HCT116 (cell line): ENCODE results near the gene FAM221B. TPM values are rescaled to one million over a fixed set of nuclear protein-coding genes. Genes with fewer than 3 reads are reported as not detected.

ENCODE experiments used
- ATAC-seq: fragments of 200-7000 bp; cut with Tn5 transposase; 2 replicates; pipeline ENCODE4 v1.9.1; 2020; ENCODE audit warnings: mild to moderate bottlenecking, moderate library complexity
- BruUV-seq: library from RNA; stranded (reverse); fragments of 400-500 nt; replicated peaks from 2 replicates; lab custom pipeline; 2021; lab: Mats Ljungman, UMichigan
- CTCF ChIA-PET: fragments of 300-600 bp; sonication (Branson Sonifier 250); formaldehyde crosslinking; loops from one replicate; lab custom pipeline; 2021; ENCODE audit warnings: antibody characterized with exemption; lab: Charles Lee
- POLR2A ChIA-PET: fragments of 300-600, 350-600 bp; sonication (Branson Sonifier 250); formaldehyde crosslinking; loops from one replicate; lab custom pipeline; 2021; ENCODE audit warnings: antibody characterized with exemption; lab: Charles Lee
- RAD21 ChIA-PET, 2 experiments: fragments of 300-600 bp; sonication (Branson Sonifier 250); formaldehyde crosslinking; loops; one replicate each; lab custom pipeline; 2023; ENCODE audit warnings: low total read pairs in 2 of 2; ENCODE audit not compliant: uncharacterized antibody in 2 of 2, unreplicated experiment in 2 of 2, low non-redundant PET in 1 of 2; lab: Charles Lee
- DNase-seq: peaks from one replicate; pipeline ENCODE4 v3.0.0-alpha.2; 2010; ENCODE audit warnings: low read depth, low spot score
- H2AFZ ChIP-seq: fragments of 200-600 bp; shearing (Covaris generic), sonication (generic); 2 replicates; pipeline ENCODE4 v1.6.1; 2017; ENCODE audit warnings: low read depth, mixed run types, mixed read lengths, antibody characterized with exemption, low read length; ENCODE audit not compliant: poor library complexity, severe bottlenecking
- H3K27ac ChIP-seq: 2 replicates; pipeline ENCODE4 v1.5.1; 2012; ENCODE audit warnings: low read depth, low read length
- H3K27me3 ChIP-seq: fragments of 200-600 bp; sonication (generic); 2 replicates; pipeline ENCODE4 v1.6.1; 2016; ENCODE audit warnings: mixed run types, low read length, mixed read lengths; ENCODE audit not compliant: insufficient read depth
- H3K36me3 ChIP-seq, 2 experiments: fragments of 200-500 bp in 1 of 2; fragments of 200-600 bp in 1 of 2; sonication (Bioruptor generic) in 1 of 2; sonication (generic) in 1 of 2; 2 replicates each; pipeline versions ENCODE4 v1.5.1 to v1.6.1; 2014 to 2016; ENCODE audit warnings: low read length in 2 of 2, inconsistent platforms in 1 of 2, mixed read lengths in 1 of 2, mixed run types in 1 of 2; ENCODE audit not compliant: insufficient read depth in 2 of 2, control insufficient read depth in 1 of 2
- H3K4me1 ChIP-seq, 2 experiments: fragments of 200-600 bp in 1 of 2; sonication (generic) in 1 of 2; 2 replicates each; pipeline versions ENCODE4 v1.5.1 to v1.6.1; 2012 to 2017; ENCODE audit warnings: low read length in 2 of 2, inconsistent platforms in 1 of 2, mild to moderate bottlenecking in 1 of 2, mixed read lengths in 1 of 2, mixed run types in 1 of 2, moderate library complexity in 1 of 2; ENCODE audit not compliant: insufficient read depth in 2 of 2, control insufficient read depth in 1 of 2
- H3K4me2 ChIP-seq: fragments of 200-600 bp; sonication (generic); 2 replicates; pipeline ENCODE4 v1.6.1; 2017; ENCODE audit warnings: mixed run types, low read length, mixed read lengths
- H3K4me3 ChIP-seq, 2 experiments: fragments of 200-600 bp in 1 of 2; sonication (generic) in 1 of 2; replicated peaks in 1 of 2; 2 replicates each; pipeline ENCODE4 v1.5.1; 2011 to 2016; ENCODE audit warnings: low read length in 2 of 2, control low read depth in 1 of 2, low read depth in 1 of 2, mild to moderate bottlenecking in 1 of 2, mixed read lengths in 1 of 2, mixed run types in 1 of 2
- H3K79me2 ChIP-seq: fragments of 200-600 bp; sonication (generic); 2 replicates; pipeline ENCODE4 v1.6.1; 2017; ENCODE audit warnings: mild to moderate bottlenecking, mixed run types, low read length, moderate library complexity, mixed read lengths; ENCODE audit not compliant: insufficient read depth
- H3K9ac ChIP-seq: fragments of 200-600 bp; sonication (generic); 2 replicates; pipeline ENCODE4 v1.6.1; 2016; ENCODE audit warnings: low read length, mixed read lengths
- H3K9me2 ChIP-seq: fragments of 200-600 bp; sonication (generic), shearing (Covaris generic); 2 replicates; pipeline ENCODE4 v1.6.1; 2017; ENCODE audit warnings: mixed run types, mild to moderate bottlenecking, moderate library complexity; ENCODE audit not compliant: insufficient read depth
- H3K9me3 ChIP-seq, 2 experiments: fragments of 200-500 bp in 1 of 2; fragments of 200-600 bp in 1 of 2; sonication (Bioruptor generic) in 1 of 2; sonication (generic) in 1 of 2; 2 replicates each; pipeline ENCODE4 v1.6.1; 2014 to 2017; ENCODE audit warnings: low read length in 2 of 2, mixed read lengths in 2 of 2, inconsistent platforms in 1 of 2, low read depth in 1 of 2, mild to moderate bottlenecking in 1 of 2, mixed run types in 1 of 2, moderate library complexity in 1 of 2; ENCODE audit not compliant: control insufficient read depth in 1 of 2, insufficient read depth in 1 of 2
- H4K20me1 ChIP-seq: fragments of 200-600 bp; sonication (generic), shearing (Covaris generic); 2 replicates; pipeline ENCODE4 v1.6.1; 2017; ENCODE audit warnings: mixed run types, mild to moderate bottlenecking, moderate library complexity; ENCODE audit not compliant: insufficient read depth
- ATF3 ChIP-seq: IDR thresholded peaks from 2 replicates; pipeline ENCODE4 v1.6.1; 2012
- EZH2 ChIP-seq: fragments of 200-600 bp; sonication (generic); IDR thresholded peaks from 2 replicates; pipeline ENCODE4 v1.6.1; 2017; ENCODE audit warnings: antibody characterized with exemption, mixed run types
- FOSL1 ChIP-seq: IDR thresholded peaks from 2 replicates; pipeline ENCODE4 v1.6.1; 2012; ENCODE audit warnings: low read depth
- SP1 ChIP-seq: IDR thresholded peaks from 2 replicates; pipeline ENCODE4 v1.6.1; 2012; ENCODE audit warnings: low read depth
- intact Hi-C: fragments of 100-400 bp; cut with micrococcal nuclease; formaldehyde crosslinking; loops from 2 replicates; pipeline ENCODE4 v1.10.0; 2022
- total RNA-seq: library from RNA; stranded (reverse); gene quantifications from one replicate; pipeline ENCODE4 v1.2.1, GENCODE V29; 2021; ENCODE audit not compliant: unreplicated experiment
- TF ChIP-seq, protein P1 (sequence below): IDR thresholded peaks from 2 replicates; pipeline ENCODE4 v1.6.1; 2012; ENCODE audit warnings: low read depth

The FAM221B gene
- total RNA-seq, 1 experiment from 2014 or later = not detected

GRCh38 chr9:35827486-35827885 lies 1.0 kb downstream of the FAM221B start:
- peaks cover 3 to 20% of the 10 kb centered on the region in 2 experiments; a peak in 3 of 4 replicates for H3K4me1 ChIP-seq
- no peak overlapping the region for H3K4me2 ChIP-seq
- no peak for ATAC-seq
- H2AFZ ChIP-seq = no peak overlapping the region
- no peak for TF ChIP-seq ATF3
- no peak for TF ChIP-seq FOSL1
- TF ChIP-seq, protein P1, sequence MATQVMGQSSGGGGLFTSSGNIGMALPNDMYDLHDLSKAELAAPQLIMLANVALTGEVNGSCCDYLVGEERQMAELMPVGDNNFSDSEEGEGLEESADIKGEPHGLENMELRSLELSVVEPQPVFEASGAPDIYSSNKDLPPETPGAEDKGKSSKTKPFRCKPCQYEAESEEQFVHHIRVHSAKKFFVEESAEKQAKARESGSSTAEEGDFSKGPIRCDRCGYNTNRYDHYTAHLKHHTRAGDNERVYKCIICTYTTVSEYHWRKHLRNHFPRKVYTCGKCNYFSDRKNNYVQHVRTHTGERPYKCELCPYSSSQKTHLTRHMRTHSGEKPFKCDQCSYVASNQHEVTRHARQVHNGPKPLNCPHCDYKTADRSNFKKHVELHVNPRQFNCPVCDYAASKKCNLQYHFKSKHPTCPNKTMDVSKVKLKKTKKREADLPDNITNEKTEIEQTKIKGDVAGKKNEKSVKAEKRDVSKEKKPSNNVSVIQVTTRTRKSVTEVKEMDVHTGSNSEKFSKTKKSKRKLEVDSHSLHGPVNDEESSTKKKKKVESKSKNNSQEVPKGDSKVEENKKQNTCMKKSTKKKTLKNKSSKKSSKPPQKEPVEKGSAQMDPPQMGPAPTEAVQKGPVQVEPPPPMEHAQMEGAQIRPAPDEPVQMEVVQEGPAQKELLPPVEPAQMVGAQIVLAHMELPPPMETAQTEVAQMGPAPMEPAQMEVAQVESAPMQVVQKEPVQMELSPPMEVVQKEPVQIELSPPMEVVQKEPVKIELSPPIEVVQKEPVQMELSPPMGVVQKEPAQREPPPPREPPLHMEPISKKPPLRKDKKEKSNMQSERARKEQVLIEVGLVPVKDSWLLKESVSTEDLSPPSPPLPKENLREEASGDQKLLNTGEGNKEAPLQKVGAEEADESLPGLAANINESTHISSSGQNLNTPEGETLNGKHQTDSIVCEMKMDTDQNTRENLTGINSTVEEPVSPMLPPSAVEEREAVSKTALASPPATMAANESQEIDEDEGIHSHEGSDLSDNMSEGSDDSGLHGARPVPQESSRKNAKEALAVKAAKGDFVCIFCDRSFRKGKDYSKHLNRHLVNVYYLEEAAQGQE = no peak
- no peak for TF ChIP-seq EZH2
- no peak for TF ChIP-seq SP1
- TF ChIP-seq, all 23 proteins: peak for 0
- ChIA-PET POLR2A (no interaction called here), CTCF (no interaction called here), RAD21 (no interaction called here)
- intact Hi-C loops = no loop called here
- Histone ChIP-seq H3K9ac (no peak overlapping the region), H3K27me3 (no peaks in the 10 kb centered on the region), H3K4me3 (no peak overlapping the region), H3K79me2 (no peaks in the 10 kb centered on the region), H3K9me2 (no peaks in the 10 kb centered on the region), H3K36me3 (no peaks in the 10 kb centered on the region), H3K9me3 (no peaks in the 10 kb centered on the region), H3K27ac (no peak overlapping the region), H4K20me1 (no peaks in the 10 kb centered on the region)
- no TSS peak for BruUV-seq
- no peak for DNase-seq
